Measurements from ENCODE around the gene ATP6V1F. TPM values are rescaled to one million over a fixed set of nuclear protein-coding genes. Genes with fewer than 3 reads are reported as not detected.

ATP6V1F gene
- total RNA-seq, 1 experiment from 2014 or later: 115 TPM

GRCh38 chr7:128869138-128869943, 6.7 kb downstream of the ATP6V1F start:
- Histone ChIP-seq H2BK12ac (ENCODE audit: insufficient read length, low read depth, low read length) (no peak overlapping the region), H3K23ac (ENCODE audit: insufficient read length, low read depth, low read length) (no peak overlapping the region), H3K18ac (ENCODE audit: insufficient read length, low read depth, low read length) (no peak overlapping the region), H3K9me3 (ENCODE audit: control insufficient read depth, low read depth, low read length) (no peaks in the 10 kb centered on the region), H3K9ac (ENCODE audit: extremely low read depth, insufficient read length, low read length) (no peak overlapping the region), H2AK5ac (ENCODE audit: insufficient read length, low read length) (no peak overlapping the region), H3K4ac (ENCODE audit: low read depth, low read length) (no peak overlapping the region), H2BK15ac (ENCODE audit: low read depth, low read length) (no peak overlapping the region), H2BK5ac (ENCODE audit: insufficient read length, low read length) (no peak overlapping the region), H4K8ac (replicated peaks; ENCODE audit: insufficient read length, low read depth, low read length) (no peak overlapping the region), H3K14ac (ENCODE audit: insufficient read depth, low read length) (no peak overlapping the region), H3K4me1 (ENCODE audit: insufficient read depth, low read length) (no peaks in the 10 kb centered on the region), H3K79me2 (ENCODE audit: insufficient read depth, low read length) (no peaks in the 10 kb centered on the region), H3K79me1 (ENCODE audit: insufficient read depth, low read depth, low read length, poor library complexity, severe bottlenecking) (no peaks in the 10 kb centered on the region), H3K27me3 (ENCODE audit: insufficient read depth, low read length) (peaks cover 11% of the 10 kb centered on the region; the same call in 1 of the 2 replicates), H2BK20ac (ENCODE audit: low read depth, low read length, poor library complexity, severe bottlenecking) (no peak overlapping the region), H4K5ac (ENCODE audit: insufficient read length, low read depth, low read length) (no peak overlapping the region), H2BK120ac (ENCODE audit: low read depth, low read length, poor library complexity, severe bottlenecking) (no peak overlapping the region), H3K56ac (ENCODE audit: insufficient read length, low read depth, low read length) (no peak overlapping the region), H4K91ac (ENCODE audit: insufficient read length, low read depth, low read length) (no peak overlapping the region), H4K20me1 (ENCODE audit: control insufficient read depth, insufficient read depth, insufficient read length) (no peaks in the 10 kb centered on the region), H2AFZ (ENCODE audit: low read length) (no peak overlapping the region), H3K27ac (ENCODE audit: insufficient read length, low read depth, low read length) (no peak overlapping the region), H3T11ph (ENCODE audit: low read length) (no peak overlapping the region), H3K4me2 (ENCODE audit: insufficient read depth, insufficient read length, low read length) (peak overlapping the region; percentile 39), H3K23me2 (ENCODE audit: insufficient read length, low read depth, low read length, poor library complexity, severe bottlenecking) (peaks cover 12% of the 10 kb centered on the region)
- 0 out of 3 replicates have a peak, but pooled peaks have one; percentile 14 for TF ChIP-seq CTCF (conservative IDR thresholded peaks at IDR 0.05)
- peaks cover 12 to 18% (median 15%) of the 10 kb centered on the region in 3 experiments for H3K36me3 Mint-ChIP-seq (ENCODE audit: insufficient read depth in 1 of 3, low read depth in 3 of 3)
- H3K9me3 Mint-ChIP-seq: no peaks in the 10 kb centered on the region; a peak in 1 of 5 replicates
- peaks cover 52% of the 10 kb centered on the region for H3K27me3 Mint-ChIP-seq (ENCODE audit: low read depth)
- H3K4me1 Mint-ChIP-seq: peaks cover 23 to 28% of the 10 kb centered on the region in 2 experiments
- no CpG with 5 or more reads among the region's 86 CpGs for WGBS (ENCODE audit: extremely low coverage, insufficient read length, low lambda C conversion rate)
- peak; percentile 63 for DNase-seq
- no peak overlapping the region for H3K27ac Mint-ChIP-seq
- H3K4me3 Mint-ChIP-seq: peak overlapping the region; percentile 56 to 77

Data from H9 (cell line).